CD4-positive, alpha-beta T cell treated with Interleukin-21 for 1 hour (primary cell): Measurements from ENCODE around the gene EML1.

Experiments
- DNase-seq: peaks from one replicate; pipeline ENCODE4 v3.0.0-alpha.2; 2020

The EML1 gene

DNA sequence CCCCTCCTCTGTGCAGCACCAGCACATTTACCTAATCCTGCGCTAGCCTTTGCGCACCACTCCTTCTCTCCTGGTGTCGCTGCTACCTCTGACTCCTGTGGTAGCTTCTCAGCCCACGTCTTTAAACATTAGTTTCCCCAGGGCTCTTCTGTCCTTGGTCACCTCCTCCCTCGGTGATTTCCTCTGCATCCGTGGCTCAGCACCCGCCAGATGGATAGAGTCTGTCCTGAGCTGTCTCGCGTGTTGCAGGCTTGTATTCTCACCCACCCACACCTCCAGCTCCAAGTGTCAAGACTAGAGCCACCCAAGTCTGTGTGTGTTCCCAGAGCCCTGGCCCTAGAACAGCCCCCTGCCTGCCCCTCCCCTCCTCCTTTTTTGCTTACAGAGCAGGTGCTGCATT is 83.2 kb downstream of the EML1 start:
- DNase-seq: no peak

- DNase-seq: no peak
These were observed 85.3 kb downstream of the EML1 start for GRCh38 chr14:99878563-99878962.

DNA sequence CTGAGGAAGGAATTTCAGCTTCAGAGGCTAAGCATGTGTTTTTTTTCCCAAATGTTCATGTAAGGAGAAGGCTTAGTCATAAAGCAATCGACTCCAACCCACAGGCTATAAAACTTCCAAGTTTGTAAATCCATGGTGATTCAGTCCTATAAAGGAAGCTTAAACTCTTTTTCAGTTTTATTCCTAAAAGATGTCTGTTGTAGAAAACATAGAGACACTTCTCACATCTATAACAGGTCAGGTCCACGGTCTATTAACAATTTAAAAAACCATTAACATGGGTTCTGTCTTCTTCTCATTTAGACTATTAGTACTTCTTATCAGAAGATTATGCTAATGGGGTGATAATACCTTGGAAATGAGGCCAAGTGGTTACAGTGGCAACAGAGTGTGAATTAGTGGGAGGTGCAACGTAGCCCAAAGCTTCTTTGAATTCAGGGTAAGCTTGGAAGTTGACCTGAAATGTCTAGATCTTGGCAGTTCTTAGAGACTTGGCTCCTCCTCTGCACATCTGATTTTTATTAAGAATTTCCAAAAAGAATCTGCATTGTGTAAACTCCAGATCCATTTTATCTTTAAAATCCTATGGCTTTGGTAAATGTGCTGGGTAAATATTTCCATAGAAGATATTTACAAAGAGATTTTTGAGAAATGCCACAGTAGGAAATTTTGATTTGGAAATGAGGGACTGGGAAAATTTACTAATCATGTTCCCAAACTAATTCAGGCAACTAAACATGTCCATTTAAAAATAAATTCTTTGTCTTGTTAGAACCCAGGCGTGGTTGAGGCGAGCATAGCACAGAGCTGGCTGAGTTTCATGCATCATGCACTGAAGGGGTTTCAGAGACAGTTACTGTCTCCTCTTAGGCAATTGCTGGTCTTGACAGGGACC is 86.4 kb downstream of the EML1 start:
- DNase-seq: no peak

DNA sequence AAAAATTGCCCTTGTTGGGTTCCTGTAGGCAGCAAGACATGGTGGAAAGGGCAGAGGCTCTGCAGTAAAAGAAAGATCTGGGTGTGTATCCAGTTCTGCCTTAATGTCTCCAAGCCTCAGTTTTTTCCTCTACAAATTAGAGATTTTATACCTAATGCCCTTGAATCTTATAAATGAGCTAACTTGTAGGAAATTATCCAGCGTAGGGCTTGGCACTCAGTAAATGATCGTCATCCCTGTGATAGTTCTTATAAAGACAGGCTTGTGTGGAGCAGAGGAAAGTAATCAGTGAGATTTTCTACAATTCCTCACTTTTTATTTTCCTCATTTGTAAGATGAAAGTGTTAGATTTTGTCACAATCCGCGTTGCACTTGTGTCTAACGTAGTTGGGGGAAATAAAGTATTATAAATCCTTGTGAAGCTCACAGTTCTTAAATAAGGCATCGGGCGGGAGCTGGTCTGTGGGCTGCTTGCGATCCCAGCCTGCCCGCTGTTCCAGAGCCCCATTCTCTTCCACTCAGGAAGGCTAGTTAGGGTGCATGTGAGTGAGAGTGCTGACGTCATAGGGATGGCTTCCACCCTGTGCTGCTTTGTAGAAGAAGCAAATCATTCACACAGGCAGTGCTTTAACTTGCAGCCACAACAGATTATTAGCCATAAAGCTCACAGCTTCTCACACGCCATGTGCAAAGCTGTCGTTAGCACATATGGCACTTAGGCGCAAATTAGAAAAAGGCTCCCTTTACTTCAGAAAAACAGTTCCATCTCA is 87.6 kb downstream of the EML1 start:
- DNase-seq: no peak

- no peak for DNase-seq
These were observed 90.8 kb downstream of the EML1 start for GRCh38 chr14:99883866-99884650.

GRCh38 chr14:99884834-99885648 is 91.8 kb downstream of the EML1 start:
- peak; percentile 69 for DNase-seq

- no peak for DNase-seq
These were observed 92.4 kb downstream of the EML1 start for GRCh38 chr14:99885649-99885958.

GRCh38 chr14:99887407-99887806 is 94.2 kb downstream of the EML1 start:
- no peak for DNase-seq

DNA sequence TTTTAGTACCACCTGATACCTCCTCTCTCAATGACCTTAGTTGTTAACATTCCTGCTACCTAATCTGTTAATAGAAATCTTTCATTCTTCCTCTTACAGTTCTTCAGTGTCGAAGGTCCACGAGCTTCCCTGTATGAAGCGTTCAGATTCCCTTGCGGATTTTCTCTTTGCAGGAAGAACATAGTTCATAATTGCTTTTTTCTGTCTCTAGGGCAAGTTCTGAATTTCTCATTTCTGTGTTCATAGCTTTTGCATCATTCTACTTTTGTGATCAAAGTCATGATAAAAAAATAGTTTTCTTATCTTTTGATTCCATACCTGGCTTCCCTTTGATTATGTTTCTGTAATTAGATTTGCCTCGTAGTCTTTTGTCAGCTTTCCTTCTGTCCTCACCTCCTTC is 94.9 kb downstream of the EML1 start:
- DNase-seq: no peak

- DNase-seq: no peak
These were observed 96.1 kb downstream of the EML1 start for GRCh38 chr14:99889268-99889667.

GRCh38 chr14:99891266-99891665 is 98.1 kb downstream of the EML1 start:
- DNase-seq: no peak

DNA sequence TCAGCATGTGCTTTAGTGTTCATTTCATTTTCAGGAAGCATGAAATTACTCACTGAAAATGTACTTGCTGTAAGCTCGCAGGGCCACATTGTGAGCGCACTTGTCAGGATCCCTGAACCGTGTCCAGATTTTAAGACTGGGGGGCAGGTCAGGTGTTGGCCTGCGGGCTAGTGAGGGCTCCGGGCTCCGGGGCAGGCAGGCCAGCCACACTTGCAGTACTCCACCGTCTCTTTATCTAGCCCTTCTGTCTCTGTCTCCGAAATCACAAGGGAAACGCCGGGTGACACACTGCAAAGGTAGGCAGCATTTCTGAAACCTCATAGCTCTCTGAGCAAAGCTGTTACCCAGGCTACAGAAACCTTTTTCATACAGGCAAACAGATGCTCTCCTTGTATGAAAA is 98.7 kb downstream of the EML1 start:
- DNase-seq: no peak

DNA sequence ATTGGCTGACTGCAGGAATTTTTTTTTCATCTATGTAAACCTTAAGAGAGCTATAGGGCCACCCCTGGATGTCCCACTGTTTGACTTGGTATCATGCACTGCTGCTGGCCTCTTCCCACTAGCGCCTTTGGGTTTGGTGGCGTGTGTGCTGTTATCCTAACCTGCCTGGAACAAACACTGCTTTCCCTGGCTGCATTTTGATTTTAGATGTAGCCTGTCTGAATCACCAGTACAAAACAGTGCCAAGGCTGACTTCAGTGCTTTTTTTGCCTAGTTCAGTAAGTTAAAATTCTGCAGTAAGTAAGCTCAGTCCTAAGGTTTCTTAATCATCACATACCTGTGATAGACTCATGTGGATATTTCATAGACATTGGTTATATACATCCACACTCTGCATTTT is 99.2 kb downstream of the EML1 start:
- no peak for DNase-seq

GRCh38 chr14:99896361-99896760 is 103.1 kb downstream of the EML1 start:
- DNase-seq: no peak

- peak; percentile 8 for DNase-seq
These were observed 106.5 kb downstream of the EML1 start for GRCh38 chr14:99899578-99900178.

DNA sequence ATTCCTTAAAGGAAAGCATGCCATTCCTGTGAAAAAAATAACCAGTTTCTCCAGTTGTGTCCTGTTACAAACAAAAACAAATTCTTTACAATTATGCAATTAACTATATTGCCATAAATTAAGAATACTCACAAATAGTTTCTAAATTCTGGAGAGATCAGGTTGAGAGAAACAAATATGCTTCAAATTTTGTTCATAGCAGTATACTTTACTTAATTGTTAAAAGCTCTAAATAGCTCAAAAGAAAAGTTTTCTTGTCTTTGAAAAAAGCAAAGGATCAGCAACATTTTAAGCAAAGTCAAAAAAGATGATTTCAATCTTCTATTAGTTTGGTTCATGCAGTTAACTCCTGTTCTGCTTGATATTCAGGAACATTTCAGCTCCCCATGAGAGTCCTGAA is 109.7 kb downstream of the EML1 start:
- no peak for DNase-seq

DNA sequence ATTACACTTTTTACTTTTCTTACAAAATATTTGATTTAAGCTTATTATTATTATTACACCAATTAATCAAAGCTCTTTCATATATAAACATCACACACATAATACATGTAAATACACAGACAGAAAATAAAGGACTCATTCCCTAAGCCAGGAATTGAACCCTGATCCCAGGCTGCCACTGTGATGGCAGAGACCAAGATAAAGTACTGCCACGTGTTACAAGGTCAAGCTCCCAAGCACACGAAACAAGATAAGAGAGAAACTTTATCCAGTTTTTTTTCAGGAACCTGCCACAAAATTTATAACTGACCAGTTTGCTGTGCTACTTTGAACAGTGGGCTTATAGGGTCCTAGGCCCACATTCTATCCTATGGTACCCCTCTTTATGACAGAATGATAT is 111.3 kb downstream of the EML1 start:
- no peak for DNase-seq

DNA sequence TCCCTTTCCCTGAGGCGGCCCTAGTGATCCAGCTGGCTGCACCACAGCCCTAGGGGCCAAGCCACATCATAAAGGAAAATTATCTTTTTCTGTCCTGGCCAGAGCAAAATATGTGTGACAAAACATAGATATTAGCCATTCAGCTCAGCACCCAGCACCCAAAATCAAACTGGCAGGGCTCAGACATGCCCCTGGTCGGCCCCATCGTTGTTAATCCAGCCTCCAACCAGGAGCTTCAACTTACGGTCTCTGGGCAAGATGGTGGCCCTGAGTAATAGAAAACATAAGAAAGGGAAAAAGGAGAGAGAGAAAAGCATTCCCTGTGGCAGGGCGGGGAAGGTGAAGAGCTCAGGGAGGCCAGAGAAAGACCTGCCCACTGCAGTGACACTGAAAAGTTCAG is 111.9 kb downstream of the EML1 start:
- DNase-seq: no peak

GRCh38 chr14:99907761-99908652 is 114.8 kb downstream of the EML1 start:
- no peak for DNase-seq

DNA sequence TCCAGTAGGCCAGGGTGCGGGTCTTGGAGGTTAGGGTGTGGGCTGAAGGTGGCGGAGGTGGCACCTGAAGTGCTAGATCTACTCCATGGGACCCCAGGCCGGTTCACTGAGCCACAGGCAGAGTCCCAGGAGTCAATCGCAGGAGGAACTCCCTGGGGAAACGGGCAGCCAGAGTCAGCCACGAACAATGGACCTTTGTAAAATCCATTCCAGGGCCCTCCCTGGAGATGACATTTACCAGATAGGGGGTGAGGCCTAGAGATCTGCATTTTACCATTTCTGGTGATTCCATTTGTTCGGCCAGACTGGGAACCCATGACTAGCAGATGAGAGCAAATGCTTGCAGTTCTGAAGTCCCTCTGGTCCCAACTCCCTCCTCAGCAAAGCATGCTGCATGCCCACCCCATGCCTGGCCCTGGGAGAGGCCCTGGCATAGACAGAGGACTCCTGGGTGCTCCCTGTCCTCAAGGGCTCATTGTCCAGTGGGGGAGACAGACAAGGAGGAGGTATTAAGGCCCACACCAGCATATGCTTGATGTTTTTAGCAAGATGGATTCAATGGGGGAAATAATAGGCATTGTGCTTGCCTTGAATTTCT is 115.5 kb downstream of the EML1 start:
- no peak for DNase-seq
